Kidney (tissue), 14 donors: ENCODE data around the gene WDR86. TPM values are rescaled to one million over a fixed set of nuclear protein-coding genes. Genes with fewer than 3 reads are reported as not detected.

ENCODE experiments used
- DNase-seq, 5 donors: peaks; one replicate each; pipeline ENCODE4 v3.0.0-alpha.2; 2013 to 2020
- FAIRE-seq: peaks from 2 replicates; lab custom pipeline; 2012; peaks lifted over from hg19 to GRCh38; lab: Jason Lieb, UNC
- H3K27ac ChIP-seq, 2 donors: one replicate each; pipeline ENCODE4 v1.7.0; 2013; ENCODE audit warnings: low read depth in 2 of 2, low read length in 2 of 2, inconsistent platforms in 1 of 2
- H3K27me3 ChIP-seq: one replicate; pipeline ENCODE4 v1.7.1; 2013; ENCODE audit warnings: low read length, inconsistent platforms; ENCODE audit not compliant: control insufficient read depth, insufficient read depth
- H3K36me3 ChIP-seq, 3 donors: one replicate each; pipeline versions ENCODE4 v1.7.0 to v1.7.1; 2013; ENCODE audit warnings: low read length in 3 of 3, control low read depth in 1 of 3, inconsistent platforms in 1 of 3; ENCODE audit not compliant: insufficient read depth in 3 of 3, control insufficient read depth in 2 of 3
- H3K4me1 ChIP-seq, 3 donors: one replicate each; pipeline versions ENCODE4 v1.7.0 to v1.7.1; 2013; ENCODE audit warnings: low read length in 3 of 3, inconsistent platforms in 1 of 3, low read depth in 1 of 3; ENCODE audit not compliant: control insufficient read depth in 2 of 3, insufficient read depth in 2 of 3
- H3K4me3 ChIP-seq, 3 donors: one replicate each; pipeline versions ENCODE4 v1.7.0 to v1.8.1; 2013; ENCODE audit warnings: low read length in 3 of 3, control low read depth in 1 of 3, inconsistent platforms in 1 of 3
- H3K9ac ChIP-seq, 3 donors: one replicate each; pipeline versions ENCODE4 v1.7.0 to v1.7.1; 2013; ENCODE audit warnings: low read length in 3 of 3, control low read depth in 1 of 3, inconsistent platforms in 1 of 3
- H3K9me3 ChIP-seq, 3 donors: one replicate each; pipeline versions ENCODE4 v1.7.0 to v1.7.1; 2013; ENCODE audit warnings: low read length in 3 of 3, control low read depth in 1 of 3, inconsistent platforms in 1 of 3; ENCODE audit not compliant: control insufficient read depth in 2 of 3, insufficient read depth in 1 of 3
- intact Hi-C: fragments of 100-400 bp; cut with DNase I; formaldehyde crosslinking; loops from one replicate; pipeline ENCODE4 v1.11.1; 2022
- polyA plus RNA-seq: library from polyadenylated mRNA; stranded (reverse); fragments of 350-450 nt; fragmentation: Illumina TruSeq; extraction: RNeasy Lipid Tissue Mini Kit (QIAGEN cat#74804); gene quantifications from one replicate; pipeline ENCODE4 v1.2.3, GENCODE V29; 2014; ENCODE audit warnings: low read depth, low replicate concordance; ENCODE audit not compliant: insufficient read depth
- total RNA-seq: library from RNA; stranded (reverse); fragmentation: NEBNext Ultra II Directional; extraction: Animal tissue kit (Norgen Biotek cat#: 25700); gene quantifications from one replicate; pipeline ENCODE4 v1.2.1, GENCODE V29; 2021
- TF ChIP-seq, protein P1 (sequence below): IDR thresholded peaks from 3 replicates; pipeline ENCODE4 v1.5.1; 2012; ENCODE audit warnings: mild to moderate bottlenecking, moderate library complexity, borderline replicate concordance; ENCODE audit not compliant: insufficient read depth; ENCODE audit errors: extremely low read depth
- donor health status: control.
- donor health status: control.
- donor health status: control.
- donor health status: control.
- donor health status: control.
- donor health status: DM: yes; HTN: yes; CAD: no.
- donor health status: Normal renal cell carcinoma (clear cell type).

The WDR86 gene
- total and polyA plus RNA-seq, 2 donors from 2014 or later: 1.8 to 5.9 TPM

DNA sequence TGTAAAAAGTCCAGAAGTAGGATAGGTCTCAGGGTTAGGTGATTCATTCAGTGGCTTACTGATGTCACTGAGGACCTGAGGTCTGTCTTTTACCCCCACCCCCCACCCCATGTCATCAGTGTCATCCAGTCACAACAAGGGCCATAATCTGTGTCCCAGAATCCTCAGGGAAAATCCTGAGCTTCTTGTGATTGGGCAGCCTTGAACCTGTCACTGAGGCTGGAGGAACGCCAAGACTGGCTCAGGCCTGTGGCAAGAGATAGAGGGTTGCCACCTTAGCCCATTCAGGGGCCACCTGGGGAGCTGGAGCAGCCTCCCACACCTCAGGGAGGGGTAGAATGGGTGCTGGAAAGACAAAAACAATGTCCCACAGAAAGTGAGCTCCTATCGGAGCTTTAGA lies 38.6 kb downstream of the WDR86 start:
- intact Hi-C loops: loop anchor here (10.0 kb wide), 1 partner anchor 84 kb away; no protein-coding TSS in a partner anchor
- no peak for DNase-seq
- peaks cover 0 to 28% (median 18%) of the 10 kb centered on the region in 3 donors for H3K36me3 ChIP-seq

DNA sequence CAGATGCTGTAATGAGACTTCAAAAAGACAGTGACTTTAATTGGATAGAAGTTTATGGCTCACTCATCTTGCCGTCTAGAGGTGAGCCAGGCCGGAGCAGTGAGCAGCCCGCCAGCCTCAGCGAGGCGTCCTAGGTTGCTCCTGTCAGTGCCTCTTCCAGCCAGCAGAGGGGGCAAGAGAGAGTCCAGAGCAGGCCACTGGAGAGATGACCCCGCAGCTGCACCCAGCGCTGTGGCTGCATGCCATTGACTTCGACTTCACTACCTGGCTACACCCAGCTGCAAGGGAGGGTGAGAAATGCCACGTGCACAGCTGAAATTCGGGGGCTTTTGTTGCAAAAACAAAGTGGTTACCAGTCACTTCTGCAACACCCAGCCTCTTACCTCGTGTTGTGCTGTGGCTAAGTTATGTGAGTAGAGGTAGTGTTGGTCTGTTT lies 41.7 kb downstream of the WDR86 start:
- Histone ChIP-seq H3K9me3 (no peaks in the 10 kb centered on the region), H3K9ac (no peak overlapping the region), H3K4me3 (no peak overlapping the region), H3K27me3 (no peaks in the 10 kb centered on the region), H3K4me1 (peaks cover 0 to 4% (median 0%) of the 10 kb centered on the region in 3 donors), H3K36me3 (peaks cover under 1 to 6% (median 5%) of the 10 kb centered on the region in 3 donors), H3K27ac (no peak overlapping the region)
- DNase-seq: peak; percentile 90 to 93 (median 91)
- no peak for FAIRE-seq
- TF ChIP-seq, protein P1, sequence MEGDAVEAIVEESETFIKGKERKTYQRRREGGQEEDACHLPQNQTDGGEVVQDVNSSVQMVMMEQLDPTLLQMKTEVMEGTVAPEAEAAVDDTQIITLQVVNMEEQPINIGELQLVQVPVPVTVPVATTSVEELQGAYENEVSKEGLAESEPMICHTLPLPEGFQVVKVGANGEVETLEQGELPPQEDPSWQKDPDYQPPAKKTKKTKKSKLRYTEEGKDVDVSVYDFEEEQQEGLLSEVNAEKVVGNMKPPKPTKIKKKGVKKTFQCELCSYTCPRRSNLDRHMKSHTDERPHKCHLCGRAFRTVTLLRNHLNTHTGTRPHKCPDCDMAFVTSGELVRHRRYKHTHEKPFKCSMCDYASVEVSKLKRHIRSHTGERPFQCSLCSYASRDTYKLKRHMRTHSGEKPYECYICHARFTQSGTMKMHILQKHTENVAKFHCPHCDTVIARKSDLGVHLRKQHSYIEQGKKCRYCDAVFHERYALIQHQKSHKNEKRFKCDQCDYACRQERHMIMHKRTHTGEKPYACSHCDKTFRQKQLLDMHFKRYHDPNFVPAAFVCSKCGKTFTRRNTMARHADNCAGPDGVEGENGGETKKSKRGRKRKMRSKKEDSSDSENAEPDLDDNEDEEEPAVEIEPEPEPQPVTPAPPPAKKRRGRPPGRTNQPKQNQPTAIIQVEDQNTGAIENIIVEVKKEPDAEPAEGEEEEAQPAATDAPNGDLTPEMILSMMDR: peak; percentile 95
- intact Hi-C loops: no loop called here

More for the DNA sequence above, 38.6 kb downstream of the WDR86 start:
- TF ChIP-seq, protein P1: no peak
- Histone ChIP-seq H3K9ac (no peak overlapping the region), H3K27ac (no peak overlapping the region), H3K4me1 (peaks cover 0 to 4% (median 0%) of the 10 kb centered on the region in 3 donors), H3K9me3 (no peaks in the 10 kb centered on the region), H3K27me3 (no peaks in the 10 kb centered on the region), H3K4me3 (no peak overlapping the region)
- no peak for FAIRE-seq

DNA sequence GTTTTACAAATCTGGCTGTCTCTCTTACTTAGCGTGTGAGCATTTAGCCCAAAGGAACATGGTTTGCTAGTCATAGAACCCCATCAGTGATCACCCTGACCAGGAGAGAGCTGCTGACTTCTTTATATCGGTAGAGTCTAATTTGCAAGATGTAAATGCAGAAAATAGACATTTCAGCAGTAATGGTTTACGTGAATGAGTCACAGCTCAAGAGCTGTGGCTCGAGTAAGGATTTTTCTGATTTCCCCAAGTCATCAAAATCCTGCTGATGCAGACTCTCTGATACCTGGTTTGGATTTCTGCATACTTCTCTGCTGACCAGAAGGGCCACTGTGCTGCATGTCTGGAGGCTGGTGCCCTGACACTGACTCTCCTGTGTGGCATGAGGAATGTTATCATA lies 42.6 kb downstream of the WDR86 start:
- Histone ChIP-seq H3K4me1 (peaks cover 0 to 4% (median 0%) of the 10 kb centered on the region in 3 donors), H3K9ac (no peak overlapping the region), H3K27ac (no peak overlapping the region), H3K4me3 (no peak overlapping the region), H3K36me3 (peaks cover 4 to 14% (median 7%) of the 10 kb centered on the region in 3 donors), H3K27me3 (no peaks in the 10 kb centered on the region), H3K9me3 (no peaks in the 10 kb centered on the region)
- TF ChIP-seq, protein P1: no peak
- intact Hi-C loops: no loop called here
- no peak for DNase-seq
- FAIRE-seq: no peak

DNA sequence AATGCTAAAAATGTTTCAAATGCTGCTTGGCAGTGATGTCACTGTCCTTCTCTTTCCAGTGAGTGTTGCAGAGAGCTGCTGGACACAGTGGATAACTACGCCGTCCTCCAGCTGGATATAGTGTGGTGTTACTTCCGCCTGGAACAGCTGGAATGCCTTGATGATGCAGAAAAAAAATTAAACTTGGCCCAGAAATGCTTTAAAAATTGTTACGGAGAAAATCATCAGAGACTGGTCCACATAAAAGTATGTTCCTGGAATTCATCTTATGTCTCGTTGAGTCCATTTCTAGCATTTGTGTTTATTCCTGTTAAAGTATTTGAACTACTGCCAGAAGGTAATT lies 43.0 kb downstream of the WDR86 start:
- DNase-seq: peak in 2 of 5 donors; percentile 59 to 87
- Histone ChIP-seq H3K9me3 (no peaks in the 10 kb centered on the region), H3K4me1 (peaks cover 0 to 4% (median 0%) of the 10 kb centered on the region in 3 donors), H3K27ac (no peak overlapping the region), H3K9ac (no peak overlapping the region), H3K4me3 (no peak overlapping the region), H3K27me3 (no peaks in the 10 kb centered on the region), H3K36me3 (peaks cover 4 to 18% (median 8%) of the 10 kb centered on the region in 3 donors)
- intact Hi-C loops: no loop called here
- TF ChIP-seq, protein P1: no peak
- no peak for FAIRE-seq
